ENCODE data around the gene RCOR2.

GRCh38 chr11:63913866-63914830 lies 2.8 kb downstream of the RCOR2 start:
- TF ChIP-seq CTCF (IDR thresholded peaks at IDR 0.05; ENCODE audit: insufficient read depth, low read depth, low read length) (no peak), EZH2 (IDR thresholded peaks at IDR 0.05; ENCODE audit: insufficient read depth, low read length) (no peak)

Measured in astrocyte (in vitro differentiated cells and primary cell).